ENCODE results near the gene IL16. TPM values are rescaled to one million over a fixed set of nuclear protein-coding genes. Genes with fewer than 3 reads are reported as not detected.
"Not testable (repeated sequence)": the region's sequence is repeated elsewhere in the genome, so short reads cannot be mapped to it uniquely, and the experiment has no call there.

IL16 gene
- total RNA-seq, 2 experiments from 2014 or later, result 118 to 144 TPM

DNA sequence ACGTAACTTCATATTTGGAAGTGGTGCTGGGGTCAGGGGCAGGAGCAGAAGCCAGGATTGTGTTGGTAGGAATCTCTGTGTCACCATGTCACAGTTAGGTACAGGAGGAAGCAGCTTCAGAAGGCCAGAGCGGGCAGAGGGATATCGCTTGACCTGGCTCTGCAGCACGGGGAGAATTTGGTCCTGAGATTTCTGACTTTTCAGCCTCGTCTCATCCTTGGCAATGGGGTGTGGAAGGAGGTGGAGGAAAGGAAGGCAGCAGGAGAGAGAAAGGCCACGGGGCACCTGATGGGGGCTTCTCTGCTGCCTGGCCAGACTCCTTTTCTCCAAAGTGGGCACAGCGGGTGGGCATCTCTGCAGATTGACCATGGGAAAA, 564 bp downstream of the IL16 start:
- peaks cover 2% of the 10 kb centered on the region for H3K4me1 Mint-ChIP-seq
- H3K27me3 Mint-ChIP-seq, result peaks cover 16% of the 10 kb centered on the region
- CTCF ChIA-PET, result no interaction called here
- DNase-seq (no peak), ATAC-seq (no peak)
- H3K9me3 Mint-ChIP-seq (ENCODE audit: low read depth), result no peaks in the 10 kb centered on the region
- H3K4me3 Mint-ChIP-seq, result no peak overlapping the region
- H3K27ac Mint-ChIP-seq, result no peak overlapping the region
- no peaks in the 10 kb centered on the region for H3K36me3 Mint-ChIP-seq

DNA sequence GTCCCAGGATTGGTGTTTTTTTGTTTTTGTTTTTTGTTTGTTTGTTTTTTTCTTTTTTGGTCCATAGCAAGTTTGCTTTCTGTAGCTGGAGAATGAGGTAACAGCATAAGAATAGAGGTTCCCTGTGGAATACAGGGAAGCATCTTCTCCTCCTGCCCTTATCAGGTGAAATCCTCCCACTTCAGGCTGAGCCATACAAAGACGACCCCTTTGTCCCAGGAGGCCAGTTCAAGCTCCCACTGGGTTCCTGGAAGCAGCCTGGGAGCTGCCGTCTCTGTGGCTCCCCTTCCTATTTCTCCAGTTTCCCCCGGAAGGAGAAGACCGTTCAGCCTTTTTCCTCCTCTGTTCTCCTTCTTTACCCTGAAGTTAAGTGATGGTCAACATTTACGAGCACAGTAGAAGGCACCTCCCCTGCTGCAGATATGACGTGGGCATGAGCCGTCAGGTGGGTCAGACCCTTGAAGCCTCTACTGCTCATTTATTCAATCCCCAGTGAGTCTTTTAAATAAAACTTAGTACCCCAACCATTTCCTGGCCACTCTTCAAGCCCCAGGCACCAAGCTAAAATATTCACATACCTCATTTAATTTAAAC, 1.1 kb downstream of the IL16 start:
- Mint-ChIP-seq H3K4me3 (no peak overlapping the region), H3K9me3 (ENCODE audit: low read depth) (no peaks in the 10 kb centered on the region), H3K36me3 (no peaks in the 10 kb centered on the region), H3K27me3 (peaks cover 12% of the 10 kb centered on the region), H3K27ac (no peak overlapping the region), H3K4me1 (peaks cover 2% of the 10 kb centered on the region)
- ATAC-seq, result no peak
- CTCF ChIA-PET, result no interaction called here
- DNase-seq, result no peak

DNA sequence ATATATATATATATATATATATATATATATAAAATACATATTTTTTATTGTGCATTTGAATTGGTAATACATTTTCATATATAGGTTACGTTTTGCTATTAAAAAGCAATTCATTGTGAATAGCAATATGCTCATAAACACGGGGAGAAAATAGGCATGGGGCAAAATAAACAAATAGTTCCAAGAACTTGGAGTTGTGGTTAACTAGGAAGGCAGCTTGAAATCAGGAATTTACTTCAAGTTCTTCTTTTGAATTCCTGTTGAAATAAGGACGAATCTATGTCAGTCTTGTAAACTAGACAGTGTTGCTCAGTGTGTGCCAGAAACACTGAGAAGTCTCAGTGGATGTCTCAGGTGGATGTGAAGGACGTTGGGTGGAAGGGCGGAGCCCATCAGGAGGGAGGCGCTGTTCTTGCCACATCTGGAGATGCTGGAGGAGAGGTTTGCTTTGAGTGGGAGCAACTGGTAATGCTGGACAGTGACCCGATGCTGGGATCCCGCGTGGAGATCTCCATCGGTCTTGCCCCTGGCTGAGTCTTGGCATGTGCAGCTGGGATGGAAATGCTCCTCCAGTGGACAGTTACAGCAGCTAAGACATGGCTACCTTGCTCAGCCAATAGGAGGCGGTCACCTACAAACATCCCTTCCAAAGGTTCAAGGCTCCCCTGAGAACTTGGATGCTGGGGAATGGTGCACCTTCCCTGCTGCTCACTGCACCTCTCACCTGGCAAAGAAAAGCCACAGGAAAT, 2.5 kb downstream of the IL16 start:
- CTCF ChIA-PET, result no interaction called here
- ATAC-seq, result no peak

DNA sequence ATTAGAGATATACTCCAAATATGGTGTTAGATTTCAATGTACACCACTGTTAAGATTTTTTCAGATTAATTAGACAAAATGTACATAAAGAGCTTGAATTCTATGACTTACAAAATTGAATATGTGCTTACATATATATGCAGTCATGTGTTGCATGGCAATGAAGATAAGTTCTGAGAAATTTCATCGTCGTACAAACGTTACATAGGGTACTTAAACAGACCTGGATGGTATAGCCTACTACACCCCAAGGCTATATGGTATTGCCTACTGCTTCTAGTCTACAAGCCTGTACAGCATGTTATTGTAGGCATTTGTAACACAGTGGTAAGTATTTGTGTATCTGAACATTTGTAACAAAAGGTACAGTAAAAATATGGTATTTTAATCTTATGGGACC, 9.3 kb downstream of the IL16 start:
- Mint-ChIP-seq H3K27ac (no peak overlapping the region), H3K27me3 (peaks cover 21% of the 10 kb centered on the region), H3K36me3 (no peaks in the 10 kb centered on the region), H3K9me3 (ENCODE audit: low read depth) (no peaks in the 10 kb centered on the region), H3K4me1 (no peaks in the 10 kb centered on the region), H3K4me3 (no peak overlapping the region)
- ATAC-seq (no peak), DNase-seq (no peak)
- CTCF ChIA-PET, result no interaction called here

More for the DNA sequence above, 2.5 kb downstream of the IL16 start:
- H3K9me3 Mint-ChIP-seq (ENCODE audit: low read depth), result no peaks in the 10 kb centered on the region
- H3K27ac Mint-ChIP-seq, result no peak overlapping the region
- no peak for DNase-seq
- H3K4me1 Mint-ChIP-seq, result peaks cover 2% of the 10 kb centered on the region
- H3K4me3 Mint-ChIP-seq, result no peak overlapping the region
- peaks cover 4% of the 10 kb centered on the region for H3K27me3 Mint-ChIP-seq
- H3K36me3 Mint-ChIP-seq, result no peaks in the 10 kb centered on the region

DNA sequence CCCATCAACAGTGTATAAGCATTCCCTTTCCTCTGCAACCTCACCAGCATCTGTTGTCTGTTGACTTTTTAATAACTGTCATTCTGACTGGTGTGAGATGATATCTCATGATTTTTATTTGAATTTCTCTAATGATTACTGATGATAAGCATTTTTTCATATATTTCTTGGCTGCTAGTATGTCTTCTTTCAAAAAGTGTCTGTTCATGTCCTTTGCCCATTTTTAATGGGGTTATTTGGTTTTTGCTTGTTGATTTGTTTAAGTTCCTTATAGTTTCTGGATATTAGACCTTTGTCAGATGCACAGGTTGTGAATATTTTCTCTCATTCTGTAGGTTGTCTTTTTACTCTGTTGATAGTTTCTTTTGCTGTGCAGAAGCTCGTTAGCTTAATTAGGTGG, 11.3 kb downstream of the IL16 start:
- CTCF ChIA-PET, result interaction anchor here (1.6 kb wide), 1 partner anchor 58 kb away, joined by 3 read pairs; no protein-coding TSS in a partner anchor
- ATAC-seq; H3K4me3 Mint-ChIP-seq; H3K4me1 Mint-ChIP-seq; H3K9me3 Mint-ChIP-seq (ENCODE audit: low read depth); H3K36me3 Mint-ChIP-seq; DNase-seq; H3K27ac Mint-ChIP-seq: not testable (repeated sequence)
- H3K27me3 Mint-ChIP-seq, result peaks cover 25% of the 10 kb centered on the region

DNA sequence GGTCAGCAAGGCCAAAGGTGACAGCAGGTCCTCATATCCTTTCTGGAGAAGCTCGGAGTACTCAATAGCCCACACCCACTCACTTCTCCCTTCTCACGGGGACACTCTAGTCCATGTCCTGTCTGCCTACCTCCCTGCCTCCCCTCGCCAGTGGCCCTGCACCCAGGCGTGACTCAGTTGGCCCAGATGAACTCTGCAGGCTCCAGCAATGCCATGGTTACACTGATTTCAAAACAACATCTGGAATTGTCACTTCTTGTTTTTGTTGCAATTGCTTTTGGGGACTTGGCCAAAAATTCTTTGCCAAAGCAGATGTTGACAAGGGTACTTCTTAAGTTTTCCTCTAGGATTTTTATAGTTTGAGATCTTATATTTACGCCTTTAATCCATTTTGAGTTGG, 13.0 kb downstream of the IL16 start:
- H3K27ac Mint-ChIP-seq, result no peak overlapping the region
- CTCF ChIA-PET, result no interaction called here
- peaks cover 34% of the 10 kb centered on the region for H3K27me3 Mint-ChIP-seq
- no peaks in the 10 kb centered on the region for H3K36me3 Mint-ChIP-seq
- DNase-seq, result no peak
- H3K9me3 Mint-ChIP-seq (ENCODE audit: low read depth), result no peaks in the 10 kb centered on the region
- no peaks in the 10 kb centered on the region for H3K4me1 Mint-ChIP-seq
- H3K4me3 Mint-ChIP-seq, result no peak overlapping the region
- no peak for ATAC-seq

DNA sequence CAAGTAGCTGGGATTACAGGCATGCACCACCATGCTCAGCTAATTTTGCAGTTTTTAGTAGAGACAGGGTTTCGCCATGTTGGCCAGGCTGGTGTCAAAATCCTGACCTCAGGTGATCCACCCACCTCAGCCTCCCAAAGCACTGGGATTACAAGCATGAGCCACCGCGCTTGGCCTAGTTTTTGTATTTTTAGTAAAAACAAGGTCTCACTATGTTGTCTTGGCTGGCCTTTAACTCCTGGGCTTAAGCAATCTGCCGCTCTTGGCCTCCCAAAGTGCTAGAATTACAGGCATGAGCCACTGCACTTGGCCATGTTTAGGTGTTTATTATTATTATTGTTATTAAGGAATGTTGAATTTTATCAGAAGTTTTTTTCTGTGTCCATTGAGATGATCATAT, 14.7 kb downstream of the IL16 start:
- DNase-seq, result no peak
- no peak overlapping the region for H3K4me3 Mint-ChIP-seq
- ATAC-seq, result no peak
- peaks cover 24% of the 10 kb centered on the region for H3K27me3 Mint-ChIP-seq
- CTCF ChIA-PET, result no interaction called here
- H3K36me3 Mint-ChIP-seq, result no peaks in the 10 kb centered on the region
- H3K27ac Mint-ChIP-seq, result no peak overlapping the region
- H3K4me1 Mint-ChIP-seq, result no peaks in the 10 kb centered on the region
- no peaks in the 10 kb centered on the region for H3K9me3 Mint-ChIP-seq (ENCODE audit: low read depth)

DNA sequence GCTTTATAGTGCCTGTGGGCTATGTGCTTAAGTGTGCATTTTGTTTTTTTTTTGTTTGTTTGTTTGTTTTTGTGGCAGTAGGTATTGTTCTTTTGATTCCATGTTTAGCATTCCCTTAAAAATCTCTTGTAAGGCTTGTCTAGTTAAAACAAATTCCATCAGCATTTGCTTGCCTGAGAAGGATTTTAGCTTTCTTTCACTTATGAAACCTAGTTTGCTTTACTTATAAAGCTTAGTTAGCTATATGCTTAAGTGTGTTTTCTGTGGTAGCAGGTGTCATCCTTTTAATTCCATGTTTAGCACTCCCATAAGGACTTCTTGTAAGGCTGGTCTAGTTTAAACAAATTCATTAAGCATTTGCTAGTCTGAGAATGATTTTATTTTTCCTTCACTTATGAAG, 17.3 kb downstream of the IL16 start:
- Mint-ChIP-seq H3K4me1 (no peaks in the 10 kb centered on the region), H3K4me3 (no peak overlapping the region), H3K9me3 (ENCODE audit: low read depth) (no peaks in the 10 kb centered on the region), H3K36me3 (no peaks in the 10 kb centered on the region), H3K27me3 (peaks cover 15% of the 10 kb centered on the region), H3K27ac (no peak overlapping the region)
- ATAC-seq (no peak), DNase-seq (no peak)
- CTCF ChIA-PET, result no interaction called here

DNA sequence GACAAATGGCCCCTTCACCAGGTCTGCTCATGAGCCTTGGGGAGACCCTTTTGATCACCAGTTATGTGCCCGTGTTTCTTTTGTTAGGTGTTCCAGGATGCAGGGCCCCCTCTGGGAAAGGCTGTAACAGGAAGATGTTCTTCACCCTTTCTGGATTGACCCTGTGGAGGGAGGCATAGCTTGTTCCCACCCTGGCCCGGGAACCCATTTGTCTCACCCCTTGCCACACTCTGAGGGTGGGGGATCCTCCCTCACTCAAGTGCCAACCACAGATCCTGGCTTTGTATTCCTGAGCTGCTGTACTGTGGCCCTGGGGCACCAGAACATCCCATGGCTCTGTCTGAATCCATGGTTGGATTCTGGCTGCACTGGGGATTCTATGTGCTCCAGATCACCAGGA, 18.9 kb downstream of the IL16 start:
- H3K4me1 Mint-ChIP-seq, result no peaks in the 10 kb centered on the region
- ATAC-seq, result no peak
- H3K9me3 Mint-ChIP-seq (ENCODE audit: low read depth), result no peaks in the 10 kb centered on the region
- H3K27ac Mint-ChIP-seq, result no peak overlapping the region
- CTCF ChIA-PET, result interaction anchor here (1.1 kb wide), 1 partner anchor 51 kb away, joined by 5 read pairs; no protein-coding TSS in a partner anchor
- H3K27me3 Mint-ChIP-seq, result peaks cover 23% of the 10 kb centered on the region
- no peak overlapping the region for H3K4me3 Mint-ChIP-seq
- DNase-seq, result no peak
- no peaks in the 10 kb centered on the region for H3K36me3 Mint-ChIP-seq

DNA sequence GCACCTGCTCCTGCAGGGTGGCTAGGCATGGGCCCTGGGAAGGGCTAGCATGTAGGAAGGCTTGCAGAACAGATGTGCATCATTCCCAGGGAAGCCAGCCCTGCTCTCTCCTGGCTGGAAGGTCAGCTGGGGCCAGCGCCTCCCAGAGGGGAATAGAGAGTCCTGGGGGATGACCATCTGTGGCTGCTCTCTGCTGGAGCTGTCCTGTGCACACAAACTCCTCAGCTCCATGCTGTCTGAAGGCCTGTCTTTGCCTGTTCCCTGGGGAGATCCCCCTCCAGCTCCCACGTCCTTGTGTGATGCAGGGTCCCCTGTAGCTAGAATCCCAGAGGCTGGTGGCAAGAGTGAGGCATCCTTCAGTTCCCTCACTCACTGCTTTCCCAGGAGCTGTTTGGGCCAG, 19.3 kb downstream of the IL16 start:
- ATAC-seq (no peak), DNase-seq (no peak)
- H3K27ac Mint-ChIP-seq, result no peak overlapping the region
- CTCF ChIA-PET, result no interaction called here
- peaks cover 24% of the 10 kb centered on the region for H3K27me3 Mint-ChIP-seq
- H3K4me3 Mint-ChIP-seq, result no peak overlapping the region
- H3K4me1 Mint-ChIP-seq, result no peaks in the 10 kb centered on the region
- no peaks in the 10 kb centered on the region for H3K9me3 Mint-ChIP-seq (ENCODE audit: low read depth)
- H3K36me3 Mint-ChIP-seq, result no peaks in the 10 kb centered on the region

DNA sequence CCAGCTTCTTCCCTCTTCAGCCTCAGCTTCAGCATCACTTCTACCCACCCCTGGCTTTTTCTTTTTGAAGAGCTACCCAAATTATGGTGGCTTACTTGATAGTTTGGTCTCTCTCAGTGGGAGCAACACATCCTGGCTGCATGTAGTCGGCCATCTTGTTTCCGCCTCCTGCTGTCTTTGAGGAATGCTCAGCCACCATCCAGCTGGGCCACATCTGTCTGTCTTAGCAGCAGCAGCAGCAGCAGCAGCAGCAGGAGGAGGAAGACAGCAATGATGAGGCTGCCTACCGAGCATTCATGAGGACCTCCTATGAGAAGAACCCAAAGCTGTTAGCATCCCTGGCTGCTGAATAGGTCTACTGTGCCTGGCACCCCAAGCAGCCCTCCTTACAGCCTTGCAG, 19.7 kb downstream of the IL16 start:
- Mint-ChIP-seq H3K27ac (no peak overlapping the region), H3K9me3 (ENCODE audit: low read depth) (no peaks in the 10 kb centered on the region), H3K36me3 (no peaks in the 10 kb centered on the region), H3K27me3 (peaks cover 24% of the 10 kb centered on the region), H3K4me1 (no peaks in the 10 kb centered on the region), H3K4me3 (no peak overlapping the region)
- CTCF ChIA-PET, result no interaction called here
- ATAC-seq, result no peak
- DNase-seq, result no peak

DNA sequence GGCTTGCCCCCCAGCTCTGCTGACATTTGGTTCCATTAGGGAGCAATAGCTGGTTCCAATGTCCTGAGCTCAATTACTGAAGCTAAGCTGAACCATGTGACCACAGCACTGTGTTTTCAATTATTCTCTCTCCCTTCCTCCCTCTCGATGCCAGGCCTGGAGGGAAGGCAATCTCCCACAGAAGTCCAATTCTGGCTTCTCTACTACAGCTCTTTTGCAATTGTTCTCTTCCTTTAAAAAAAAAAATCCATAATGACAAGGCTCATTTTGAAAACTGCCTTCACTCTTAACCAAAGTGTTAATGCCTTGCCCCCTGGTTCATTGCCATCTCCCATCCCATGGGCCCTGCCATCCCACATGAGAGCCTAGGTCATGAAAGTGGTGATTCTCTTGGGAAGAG, 24.8 kb downstream of the IL16 start:
- Mint-ChIP-seq H3K4me3 (no peak overlapping the region), H3K27me3 (peaks cover 15% of the 10 kb centered on the region), H3K9me3 (ENCODE audit: low read depth) (no peaks in the 10 kb centered on the region), H3K27ac (no peak overlapping the region), H3K36me3 (no peaks in the 10 kb centered on the region), H3K4me1 (peaks cover 4% of the 10 kb centered on the region)
- DNase-seq (no peak), ATAC-seq (no peak)
- CTCF ChIA-PET, result interaction anchor here (3.9 kb wide), 1 partner anchor 45 kb away, joined by 12 read pairs; no protein-coding TSS in a partner anchor

DNA sequence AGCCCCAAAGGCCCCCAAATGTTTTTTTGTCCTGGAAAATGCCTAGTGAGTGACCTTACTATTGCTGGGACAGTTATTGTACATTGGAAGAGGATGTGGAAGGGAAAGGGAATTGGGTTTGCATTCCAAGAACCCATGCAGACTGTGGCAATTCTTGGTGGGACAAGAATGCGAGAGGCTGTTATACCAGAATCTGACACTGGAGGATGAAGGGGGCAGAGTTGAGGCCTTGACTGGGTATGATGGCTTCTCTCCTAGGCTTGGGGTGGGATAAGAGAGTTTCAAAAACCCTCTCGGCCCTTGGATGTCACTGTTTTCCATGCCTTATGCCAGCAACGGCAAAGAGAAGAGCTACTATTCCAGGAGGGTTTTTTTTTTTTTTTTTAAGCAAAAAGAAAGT, 25.3 kb downstream of the IL16 start:
- ATAC-seq (no peak), DNase-seq (no peak)
- peaks cover 15% of the 10 kb centered on the region for H3K27me3 Mint-ChIP-seq
- peaks cover 4% of the 10 kb centered on the region for H3K4me1 Mint-ChIP-seq
- H3K27ac Mint-ChIP-seq, result no peak overlapping the region
- H3K36me3 Mint-ChIP-seq, result no peaks in the 10 kb centered on the region
- H3K4me3 Mint-ChIP-seq, result no peak overlapping the region
- H3K9me3 Mint-ChIP-seq (ENCODE audit: low read depth), result no peaks in the 10 kb centered on the region
- CTCF ChIA-PET, result interaction anchor here (3.9 kb wide), 1 partner anchor 44 kb away, joined by 12 read pairs; no protein-coding TSS in a partner anchor

DNA sequence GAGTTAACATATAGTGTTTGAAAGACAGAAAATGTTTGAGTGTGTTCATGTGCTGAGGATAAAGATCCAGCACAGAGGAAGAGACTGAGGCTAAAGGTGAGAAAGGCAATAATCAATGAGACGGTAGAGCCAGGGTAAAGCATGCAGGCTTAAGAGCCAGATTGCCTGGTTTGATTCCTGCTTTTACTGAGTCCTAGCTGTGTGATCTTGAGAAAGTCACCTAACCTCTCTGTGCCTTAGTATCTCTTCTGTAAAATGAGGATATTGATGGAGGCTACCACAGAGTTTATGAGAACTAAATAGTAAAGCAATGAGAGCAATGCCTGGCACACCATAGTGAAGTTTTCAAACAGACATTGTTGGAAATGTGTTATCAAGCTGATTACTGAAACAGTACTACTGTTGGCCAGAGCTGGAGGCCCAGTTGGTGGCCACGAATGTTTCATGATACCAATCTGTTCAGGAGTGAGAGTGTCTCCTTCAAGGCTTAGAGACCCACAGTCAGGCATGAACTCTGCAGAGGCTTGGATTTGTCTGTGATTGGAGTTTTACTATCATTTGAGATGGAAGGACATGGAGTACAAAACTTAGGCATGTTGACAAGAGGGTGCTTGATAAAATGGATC, 26.8 kb downstream of the IL16 start:
- no peak overlapping the region for H3K4me3 Mint-ChIP-seq
- CTCF ChIA-PET, result interaction anchor here (1.2 to 3.9 kb wide), 2 partner anchors 43 to 68 kb away, joined by 3 to 12 read pairs; no protein-coding TSS in a partner anchor
- peaks cover 4% of the 10 kb centered on the region for H3K4me1 Mint-ChIP-seq
- H3K36me3 Mint-ChIP-seq, result no peaks in the 10 kb centered on the region
- no peak overlapping the region for H3K27ac Mint-ChIP-seq
- no peaks in the 10 kb centered on the region for H3K9me3 Mint-ChIP-seq (ENCODE audit: low read depth)
- H3K27me3 Mint-ChIP-seq, result peaks cover 16% of the 10 kb centered on the region
- DNase-seq (no peak), ATAC-seq (no peak)
